Ishikawa (cell line): Measurements from ENCODE around the gene MARK3.

Experiments
- CEBPB ChIP-seq: IDR thresholded peaks from 2 replicates; pipeline ENCODE4 v1.6.1; 2012
- CREB1 ChIP-seq: IDR thresholded peaks from 2 replicates; pipeline ENCODE4 v1.6.1; 2012; ENCODE audit warnings: low read depth
- EP300 ChIP-seq: IDR thresholded peaks from 2 replicates; pipeline ENCODE4 v1.6.1; 2012; ENCODE audit warnings: borderline replicate concordance
- FOXM1 ChIP-seq: IDR thresholded peaks from 2 replicates; pipeline ENCODE4 v1.6.1; 2012; ENCODE audit warnings: low read depth, borderline replicate concordance
- RAD21 ChIP-seq: IDR thresholded peaks from 2 replicates; pipeline ENCODE4 v1.6.1; 2012; ENCODE audit warnings: low read depth
- TAF1 ChIP-seq: IDR thresholded peaks from 2 replicates; pipeline ENCODE4 v1.6.1; 2012; ENCODE audit warnings: low read depth, mild to moderate bottlenecking
- TCF12 ChIP-seq: IDR thresholded peaks from 2 replicates; pipeline ENCODE4 v1.6.1; 2012; ENCODE audit warnings: low read depth
- YY1 ChIP-seq: IDR thresholded peaks from 2 replicates; pipeline ENCODE4 v1.6.1; 2012; ENCODE audit warnings: low read depth
- TF ChIP-seq, protein P1 (sequence below): IDR thresholded peaks from 2 replicates; pipeline ENCODE4 v1.6.1; 2012
- TF ChIP-seq, protein P2 (sequence below): IDR thresholded peaks from 2 replicates; pipeline ENCODE4 v1.6.1; 2012; ENCODE audit warnings: low read depth, mild to moderate bottlenecking

- TF ChIP-seq CREB1, result no peak
- TF ChIP-seq RAD21, result no peak
- TF ChIP-seq, protein P1, sequence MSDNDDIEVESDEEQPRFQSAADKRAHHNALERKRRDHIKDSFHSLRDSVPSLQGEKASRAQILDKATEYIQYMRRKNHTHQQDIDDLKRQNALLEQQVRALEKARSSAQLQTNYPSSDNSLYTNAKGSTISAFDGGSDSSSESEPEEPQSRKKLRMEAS, result no peak
- TF ChIP-seq FOXM1, result no peak
- TF ChIP-seq TCF12, result no peak
- no peak for TF ChIP-seq EP300
- no peak for TF ChIP-seq YY1
- TF ChIP-seq, protein P2, sequence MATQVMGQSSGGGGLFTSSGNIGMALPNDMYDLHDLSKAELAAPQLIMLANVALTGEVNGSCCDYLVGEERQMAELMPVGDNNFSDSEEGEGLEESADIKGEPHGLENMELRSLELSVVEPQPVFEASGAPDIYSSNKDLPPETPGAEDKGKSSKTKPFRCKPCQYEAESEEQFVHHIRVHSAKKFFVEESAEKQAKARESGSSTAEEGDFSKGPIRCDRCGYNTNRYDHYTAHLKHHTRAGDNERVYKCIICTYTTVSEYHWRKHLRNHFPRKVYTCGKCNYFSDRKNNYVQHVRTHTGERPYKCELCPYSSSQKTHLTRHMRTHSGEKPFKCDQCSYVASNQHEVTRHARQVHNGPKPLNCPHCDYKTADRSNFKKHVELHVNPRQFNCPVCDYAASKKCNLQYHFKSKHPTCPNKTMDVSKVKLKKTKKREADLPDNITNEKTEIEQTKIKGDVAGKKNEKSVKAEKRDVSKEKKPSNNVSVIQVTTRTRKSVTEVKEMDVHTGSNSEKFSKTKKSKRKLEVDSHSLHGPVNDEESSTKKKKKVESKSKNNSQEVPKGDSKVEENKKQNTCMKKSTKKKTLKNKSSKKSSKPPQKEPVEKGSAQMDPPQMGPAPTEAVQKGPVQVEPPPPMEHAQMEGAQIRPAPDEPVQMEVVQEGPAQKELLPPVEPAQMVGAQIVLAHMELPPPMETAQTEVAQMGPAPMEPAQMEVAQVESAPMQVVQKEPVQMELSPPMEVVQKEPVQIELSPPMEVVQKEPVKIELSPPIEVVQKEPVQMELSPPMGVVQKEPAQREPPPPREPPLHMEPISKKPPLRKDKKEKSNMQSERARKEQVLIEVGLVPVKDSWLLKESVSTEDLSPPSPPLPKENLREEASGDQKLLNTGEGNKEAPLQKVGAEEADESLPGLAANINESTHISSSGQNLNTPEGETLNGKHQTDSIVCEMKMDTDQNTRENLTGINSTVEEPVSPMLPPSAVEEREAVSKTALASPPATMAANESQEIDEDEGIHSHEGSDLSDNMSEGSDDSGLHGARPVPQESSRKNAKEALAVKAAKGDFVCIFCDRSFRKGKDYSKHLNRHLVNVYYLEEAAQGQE, result no peak
- no peak for TF ChIP-seq TAF1
- TF ChIP-seq CEBPB, result no peak
Observed at GRCh38 chr14:103449634-103450161, 64.5 kb downstream of the MARK3 start.
